HG03571 (cell line): ENCODE data around the gene C6orf62.
"Not testable (repeated sequence)": the region's sequence is repeated elsewhere in the genome, so short reads cannot be mapped to it uniquely, and the experiment has no call there.

Experiments used
- ATAC-seq: cut with Tn5 transposase; IDR thresholded peaks from one replicate; pipeline ENCODE4 v1.9.1; 2021; ENCODE audit not compliant: unreplicated experiment

Gene C6orf62

GRCh38 chr6:24668997-24669361 is 50.0 kb downstream of the C6orf62 start:
- no peak for ATAC-seq

- ATAC-seq: not testable (repeated sequence)
Measured at GRCh38 chr6:24668066-24668996, 50.6 kb downstream of the C6orf62 start.

GRCh38 chr6:24667378-24667803 is 51.6 kb downstream of the C6orf62 start:
- ATAC-seq: no peak

- peak; percentile 95 for ATAC-seq
Measured at GRCh38 chr6:24666641-24667377, 52.1 kb downstream of the C6orf62 start, which contains the start of the genes ACOT13 and TDP2. ACOT13 (plus strand) TSS chr6:24667077; CDS start chr6:24667264, 187 bp downstream. TDP2 (minus strand) TSS chr6:24666899; CDS start chr6:24666862, 37 bp downstream.

GRCh38 chr6:24666097-24666640 is 52.8 kb downstream of the C6orf62 start:
- ATAC-seq: peak; percentile 25

GRCh38 chr6:24664046-24664987 is 54.6 kb downstream of the C6orf62 start:
- no peak for ATAC-seq

GRCh38 chr6:24663189-24663588 is 55.8 kb downstream of the C6orf62 start:
- no peak for ATAC-seq

GRCh38 chr6:24662236-24662635 is 56.7 kb downstream of the C6orf62 start:
- no peak for ATAC-seq

GRCh38 chr6:24661759-24662158 is 57.2 kb downstream of the C6orf62 start:
- not testable (repeated sequence) for ATAC-seq

- no peak for ATAC-seq
Measured at GRCh38 chr6:24660105-24660504, 58.8 kb downstream of the C6orf62 start.

GRCh38 chr6:24659561-24659960 is 59.4 kb downstream of the C6orf62 start:
- ATAC-seq: no peak

- ATAC-seq: no peak
Measured at GRCh38 chr6:24658573-24659560, 60.1 kb downstream of the C6orf62 start.

- ATAC-seq: no peak
Measured at GRCh38 chr6:24655215-24655614, 63.7 kb downstream of the C6orf62 start.
